SH-SY5Y (cell line): ENCODE data around the gene AHSP.

Source experiments
- GATA2 ChIP-seq: IDR thresholded peaks from 2 replicates; pipeline ENCODE4 v1.6.1; 2011; ENCODE audit warnings: mild to moderate bottlenecking, low read depth, low read length
- GATA3 ChIP-seq: IDR thresholded peaks from 2 replicates; pipeline ENCODE4 v1.6.1; 2011; ENCODE audit warnings: low read depth, mild to moderate bottlenecking, low read length, moderate library complexity

DNA sequence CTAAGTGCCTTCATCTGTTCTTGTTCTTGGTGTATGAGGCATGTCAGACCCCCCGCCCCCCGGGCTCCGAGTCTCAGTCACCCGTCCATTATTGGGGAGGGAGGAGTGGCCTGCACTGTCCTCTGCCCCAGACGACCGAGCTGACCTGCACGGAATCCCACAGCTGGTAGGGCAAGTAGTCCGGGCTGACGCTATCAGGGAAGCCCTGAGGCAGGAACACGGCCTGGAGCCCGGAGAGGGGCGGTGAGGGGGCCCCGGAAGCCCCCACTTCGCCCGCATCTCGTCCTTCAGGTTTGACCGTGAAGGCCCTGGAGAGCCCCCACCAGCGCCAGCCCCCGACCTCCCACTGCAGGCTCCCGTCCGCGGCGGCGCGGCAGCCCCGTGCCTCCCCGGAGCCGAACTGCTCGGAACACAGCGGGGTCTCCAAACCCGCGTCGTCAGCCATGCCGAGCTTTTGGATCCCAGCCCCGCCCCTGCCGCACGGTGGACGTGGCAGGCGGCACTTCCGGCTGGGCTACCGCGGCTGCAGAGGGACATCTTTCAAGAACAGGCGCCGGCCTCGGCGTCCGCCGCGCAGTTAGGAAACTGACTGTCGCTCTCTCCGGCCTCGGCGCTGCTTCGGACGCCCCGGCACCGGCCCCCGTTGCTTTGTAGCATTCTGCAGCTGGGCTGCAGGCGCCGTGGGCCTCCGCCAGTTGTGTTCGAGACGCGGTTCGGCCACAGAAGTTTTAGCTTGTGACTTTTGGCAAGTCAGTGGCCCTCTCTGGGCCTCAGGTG, 19.6 kb upstream of the AHSP start, which contains the start of gene RUSF1:
- TF ChIP-seq GATA3 (no peak), GATA2 (no peak)
